ENCODE results near the gene DBNDD2.
A peak's percentile ranks its signal among the peaks of the same experiment; 100 is the strongest.

The DBNDD2 gene

DNA sequence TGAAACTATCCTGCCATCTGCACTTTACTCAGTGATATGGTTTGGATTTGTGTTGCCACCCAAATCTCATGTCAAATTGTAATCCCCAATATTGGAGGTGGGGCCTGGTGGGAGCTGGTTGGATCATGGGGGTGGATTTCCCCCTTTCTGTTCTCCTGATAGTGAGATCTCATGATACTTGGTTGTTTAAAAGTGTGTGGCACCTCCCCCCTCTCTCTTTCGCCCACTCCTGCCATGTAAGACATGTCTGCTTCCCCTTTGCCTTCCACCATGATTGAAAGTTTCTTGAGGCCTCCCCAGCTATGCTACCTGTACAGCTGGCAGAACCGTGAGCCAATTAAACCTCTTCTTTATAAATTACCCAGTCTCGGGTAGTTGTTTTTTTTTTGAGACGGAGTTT is 25.9 kb downstream of the DBNDD2 start:
- Histone ChIP-seq H4K20me1 (ENCODE audit: insufficient read depth, low read length) (no peaks in the 10 kb centered on the region), H2AFZ (ENCODE audit: low read length) (no peak overlapping the region), H3K4me1 (ENCODE audit: insufficient read depth, low read length, severe bottlenecking) (peaks cover 35% of the 10 kb centered on the region), H3K79me2 (ENCODE audit: insufficient read depth, low read length) (no peaks in the 10 kb centered on the region), H3K36me3 (ENCODE audit: insufficient read depth, low read length) (no peaks in the 10 kb centered on the region), H3K9ac (ENCODE audit: low read length) (no peak overlapping the region), H3K4me2 (ENCODE audit: low read length) (no peak overlapping the region), H3K9me3 (ENCODE audit: low read length) (no peaks in the 10 kb centered on the region), H3F3A (ENCODE audit: insufficient read depth, low read length) (no peaks in the 10 kb centered on the region; the same call in 1 of the 2 replicates), H3K27ac (ENCODE audit: low read depth, low read length, poor library complexity, severe bottlenecking) (peak overlapping the region; percentile 35), H3K27me3 (ENCODE audit: insufficient read depth, low read length) (no peaks in the 10 kb centered on the region), H3K4me3 (ENCODE audit: low read depth, low read length, poor library complexity, severe bottlenecking) (no peak overlapping the region), H3K9me2 (ENCODE audit: low read depth, low read length) (no peaks in the 10 kb centered on the region)
- TF ChIP-seq EZH2 (IDR thresholded peaks at IDR 0.05; ENCODE audit: borderline replicate concordance, low read length), result no peak
- TF ChIP-seq, protein P1, sequence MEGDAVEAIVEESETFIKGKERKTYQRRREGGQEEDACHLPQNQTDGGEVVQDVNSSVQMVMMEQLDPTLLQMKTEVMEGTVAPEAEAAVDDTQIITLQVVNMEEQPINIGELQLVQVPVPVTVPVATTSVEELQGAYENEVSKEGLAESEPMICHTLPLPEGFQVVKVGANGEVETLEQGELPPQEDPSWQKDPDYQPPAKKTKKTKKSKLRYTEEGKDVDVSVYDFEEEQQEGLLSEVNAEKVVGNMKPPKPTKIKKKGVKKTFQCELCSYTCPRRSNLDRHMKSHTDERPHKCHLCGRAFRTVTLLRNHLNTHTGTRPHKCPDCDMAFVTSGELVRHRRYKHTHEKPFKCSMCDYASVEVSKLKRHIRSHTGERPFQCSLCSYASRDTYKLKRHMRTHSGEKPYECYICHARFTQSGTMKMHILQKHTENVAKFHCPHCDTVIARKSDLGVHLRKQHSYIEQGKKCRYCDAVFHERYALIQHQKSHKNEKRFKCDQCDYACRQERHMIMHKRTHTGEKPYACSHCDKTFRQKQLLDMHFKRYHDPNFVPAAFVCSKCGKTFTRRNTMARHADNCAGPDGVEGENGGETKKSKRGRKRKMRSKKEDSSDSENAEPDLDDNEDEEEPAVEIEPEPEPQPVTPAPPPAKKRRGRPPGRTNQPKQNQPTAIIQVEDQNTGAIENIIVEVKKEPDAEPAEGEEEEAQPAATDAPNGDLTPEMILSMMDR (IDR thresholded peaks at IDR 0.05; ENCODE audit: low read length), result no peak

DNA sequence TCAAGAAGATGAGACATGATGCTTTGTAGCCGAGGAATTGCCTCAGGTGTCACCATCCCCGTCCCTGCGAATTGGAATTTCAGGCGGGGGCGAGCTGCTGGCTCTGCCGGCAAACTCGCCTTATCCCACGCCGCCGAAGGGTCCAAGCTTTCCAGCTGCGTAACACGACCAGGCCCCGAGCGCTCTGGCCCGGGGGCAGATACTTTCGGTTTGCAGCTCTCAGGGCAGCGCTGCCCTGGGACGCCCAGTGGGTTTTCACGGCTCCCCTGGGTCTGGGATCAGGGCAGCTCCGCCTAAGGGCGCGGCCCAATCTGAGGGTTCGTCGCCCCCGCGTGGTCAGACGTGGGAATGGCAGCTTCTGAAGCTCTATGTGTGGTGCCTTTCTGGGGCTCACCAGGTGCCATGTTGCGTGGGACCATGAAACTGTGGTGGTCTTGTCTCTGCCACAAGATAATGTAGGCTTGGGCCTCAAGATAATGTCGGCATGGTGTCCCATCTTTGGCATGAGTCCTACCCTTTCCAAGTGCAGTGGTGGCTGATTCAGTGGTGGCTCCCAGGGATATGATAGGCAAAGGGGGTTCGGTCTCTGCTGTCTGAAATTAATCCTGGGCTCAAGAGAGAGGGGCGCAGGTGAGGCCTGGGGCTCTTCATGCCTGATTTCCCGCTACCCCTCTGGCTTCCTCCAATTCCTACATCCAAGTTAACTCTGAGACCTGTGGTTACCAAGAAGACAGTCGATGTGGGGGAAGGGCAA is 28.8 kb downstream of the DBNDD2 start:
- TF ChIP-seq EZH2 (IDR thresholded peaks at IDR 0.05; ENCODE audit: borderline replicate concordance, low read length), result no peak
- TF ChIP-seq, protein P1 (IDR thresholded peaks at IDR 0.05; ENCODE audit: low read length), result peak; percentile 94
- H2AFZ ChIP-seq (ENCODE audit: low read length), result no peak overlapping the region

DNA sequence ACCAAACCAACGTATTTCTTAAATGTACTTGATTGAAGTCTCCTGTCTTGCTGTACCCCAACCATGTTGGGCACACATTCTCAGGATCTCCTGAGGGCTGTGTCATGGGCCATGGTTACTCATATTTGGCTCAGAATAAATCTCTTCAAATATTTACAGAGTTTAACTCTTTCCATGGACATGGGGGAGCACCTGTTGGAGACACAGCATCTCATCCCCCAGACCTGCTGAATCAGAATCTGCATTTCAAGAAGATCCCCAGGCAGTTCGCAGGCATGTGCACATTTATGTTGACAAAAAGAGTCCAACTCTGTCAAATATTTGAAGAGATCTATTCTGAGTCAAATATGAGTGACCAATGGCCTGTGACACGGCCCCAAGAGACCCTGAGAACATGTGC is 32.3 kb downstream of the DBNDD2 start:
- no peaks in the 10 kb centered on the region for H3K9me3 ChIP-seq (ENCODE audit: low read length)
- no peaks in the 10 kb centered on the region for H3K27me3 ChIP-seq (ENCODE audit: insufficient read depth, low read length)
- H3K4me1 ChIP-seq (ENCODE audit: insufficient read depth, low read length, severe bottlenecking), result peaks cover 14% of the 10 kb centered on the region
- H2AFZ ChIP-seq (ENCODE audit: low read length), result no peak overlapping the region
- no peaks in the 10 kb centered on the region; the same call in 1 of the 2 replicates for H3F3A ChIP-seq (ENCODE audit: insufficient read depth, low read length)
- H3K4me3 ChIP-seq (ENCODE audit: low read depth, low read length, poor library complexity, severe bottlenecking), result no peak overlapping the region
- no peak overlapping the region for H3K27ac ChIP-seq (ENCODE audit: low read depth, low read length, poor library complexity, severe bottlenecking)
- H3K79me2 ChIP-seq (ENCODE audit: insufficient read depth, low read length), result no peaks in the 10 kb centered on the region
- no peak overlapping the region for H3K4me2 ChIP-seq (ENCODE audit: low read length)
- no peaks in the 10 kb centered on the region for H3K36me3 ChIP-seq (ENCODE audit: insufficient read depth, low read length)
- no peak for TF ChIP-seq EZH2 (IDR thresholded peaks at IDR 0.05; ENCODE audit: borderline replicate concordance, low read length)
- TF ChIP-seq, protein P1 (IDR thresholded peaks at IDR 0.05; ENCODE audit: low read length), result no peak
- no peak overlapping the region for H3K9ac ChIP-seq (ENCODE audit: low read length)
- no peaks in the 10 kb centered on the region for H4K20me1 ChIP-seq (ENCODE audit: insufficient read depth, low read length)
- H3K9me2 ChIP-seq (ENCODE audit: low read depth, low read length), result no peaks in the 10 kb centered on the region

More for the DNA sequence above, 28.8 kb downstream of the DBNDD2 start:
- peaks cover 30% of the 10 kb centered on the region for H3K4me1 ChIP-seq (ENCODE audit: insufficient read depth, low read length, severe bottlenecking)
- H4K20me1 ChIP-seq (ENCODE audit: insufficient read depth, low read length), result no peaks in the 10 kb centered on the region
- H3K79me2 ChIP-seq (ENCODE audit: insufficient read depth, low read length), result no peaks in the 10 kb centered on the region
- H3K27ac ChIP-seq (ENCODE audit: low read depth, low read length, poor library complexity, severe bottlenecking), result no peak overlapping the region
- peak overlapping the region; percentile 59 for H3K4me3 ChIP-seq (ENCODE audit: low read depth, low read length, poor library complexity, severe bottlenecking)
- no peaks in the 10 kb centered on the region; the same call in 1 of the 2 replicates for H3F3A ChIP-seq (ENCODE audit: insufficient read depth, low read length)
- H3K36me3 ChIP-seq (ENCODE audit: insufficient read depth, low read length), result no peaks in the 10 kb centered on the region
- H3K9me2 ChIP-seq (ENCODE audit: low read depth, low read length), result no peaks in the 10 kb centered on the region
- H3K4me2 ChIP-seq (ENCODE audit: low read length), result peak overlapping the region; percentile 77
- H3K9me3 ChIP-seq (ENCODE audit: low read length), result no peaks in the 10 kb centered on the region
- H3K9ac ChIP-seq (ENCODE audit: low read length), result peak overlapping the region; percentile 56; the same call in 1 of the 2 replicates
- H3K27me3 ChIP-seq (ENCODE audit: insufficient read depth, low read length), result no peaks in the 10 kb centered on the region

All from OCI-LY1 (cell line).